D341Med (cell line): ENCODE measurements around the gene DCXR.
A peak's percentile ranks its signal among the peaks of the same experiment; 100 is the strongest.
"Not testable (repeated sequence)": the region's sequence is repeated elsewhere in the genome, so short reads cannot be mapped to it uniquely, and the experiment has no call there.

Experiments
- DNase-seq: peaks from one replicate; pipeline ENCODE4 v3.0.0; 2012; ENCODE audit warnings: low spot score

The DCXR gene

GRCh38 chr17:82039695-82040299 is 2.3 kb upstream of the DCXR start:
- DNase-seq: no peak

DNA sequence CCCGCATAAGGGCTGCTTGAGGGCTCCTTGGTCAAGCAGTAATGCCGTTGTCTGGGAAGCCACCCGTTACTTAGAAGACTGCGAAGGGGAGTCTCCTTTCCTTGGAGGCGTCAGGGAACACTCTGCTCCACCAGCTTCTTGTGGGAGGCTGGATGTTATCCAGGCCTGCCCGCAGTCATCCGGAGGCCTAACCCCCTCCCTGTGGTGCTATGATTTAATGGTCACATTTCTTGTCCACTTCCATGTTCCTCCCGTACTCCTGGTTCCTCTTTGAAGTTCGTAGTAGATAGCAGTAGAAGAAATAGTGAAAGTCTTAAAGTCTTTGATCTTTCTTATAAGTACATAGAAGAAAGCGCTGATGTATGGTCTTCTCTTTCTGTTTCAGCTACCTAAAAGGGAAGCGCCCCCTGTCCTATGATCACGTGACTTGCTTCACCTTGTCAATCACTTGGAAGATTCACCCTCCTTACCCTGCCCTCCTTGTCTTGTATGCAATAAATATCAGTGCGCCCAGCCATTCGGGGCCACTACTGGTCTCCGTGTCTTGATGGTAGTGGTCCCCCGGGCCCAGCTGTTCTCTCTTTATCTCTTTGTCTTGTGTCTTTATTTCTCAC is 1.4 kb upstream of the DCXR start:
- DNase-seq: not testable (repeated sequence)

DNA sequence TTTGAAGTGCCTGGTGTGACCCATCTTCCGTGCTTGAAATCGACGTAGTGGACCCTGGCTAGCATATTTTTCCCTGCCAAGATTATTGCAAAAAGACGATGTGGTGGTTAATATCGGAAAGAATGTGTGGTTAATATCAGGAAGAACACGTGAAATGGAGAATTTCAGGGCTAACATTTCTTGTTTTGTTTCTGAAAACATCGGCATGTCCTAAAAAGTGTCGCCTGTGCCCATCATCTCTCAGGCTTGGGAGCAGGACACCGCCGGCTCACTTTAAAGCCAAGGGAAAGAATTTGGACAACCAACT is 345 bp upstream of the DCXR start:
- no peak for DNase-seq

DNA sequence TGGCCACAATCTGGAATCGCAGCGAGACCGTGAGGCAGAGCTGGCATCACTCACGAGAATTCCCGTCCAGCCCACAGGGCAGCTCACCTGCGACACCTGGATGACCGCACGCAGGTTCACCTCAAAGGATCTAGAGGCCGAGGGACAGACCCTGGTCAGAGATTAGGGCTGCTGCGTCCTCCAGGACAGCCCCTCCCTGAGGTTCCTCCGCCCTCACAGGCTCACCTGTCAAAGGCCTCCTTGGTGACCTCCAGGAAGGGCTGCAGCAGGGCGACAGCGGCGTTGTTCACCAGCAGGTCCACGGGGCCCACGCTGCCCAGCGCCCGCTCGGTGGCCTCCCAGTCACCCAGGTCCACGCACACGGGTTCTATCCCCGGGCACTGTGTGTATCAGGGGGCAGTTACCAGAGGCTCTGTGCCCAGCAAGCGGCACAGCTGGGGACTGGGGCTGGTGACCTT is 834 bp downstream of the DCXR start:
- no peak for DNase-seq

GRCh38 chr17:82035956-82036633 is 1.4 kb downstream of the DCXR start:
- no peak for DNase-seq

GRCh38 chr17:82035488-82035887 is 2.0 kb downstream of the DCXR start:
- no peak for DNase-seq

GRCh38 chr17:82034371-82035011 is 3.0 kb downstream of the DCXR start:
- no peak for DNase-seq

DNA sequence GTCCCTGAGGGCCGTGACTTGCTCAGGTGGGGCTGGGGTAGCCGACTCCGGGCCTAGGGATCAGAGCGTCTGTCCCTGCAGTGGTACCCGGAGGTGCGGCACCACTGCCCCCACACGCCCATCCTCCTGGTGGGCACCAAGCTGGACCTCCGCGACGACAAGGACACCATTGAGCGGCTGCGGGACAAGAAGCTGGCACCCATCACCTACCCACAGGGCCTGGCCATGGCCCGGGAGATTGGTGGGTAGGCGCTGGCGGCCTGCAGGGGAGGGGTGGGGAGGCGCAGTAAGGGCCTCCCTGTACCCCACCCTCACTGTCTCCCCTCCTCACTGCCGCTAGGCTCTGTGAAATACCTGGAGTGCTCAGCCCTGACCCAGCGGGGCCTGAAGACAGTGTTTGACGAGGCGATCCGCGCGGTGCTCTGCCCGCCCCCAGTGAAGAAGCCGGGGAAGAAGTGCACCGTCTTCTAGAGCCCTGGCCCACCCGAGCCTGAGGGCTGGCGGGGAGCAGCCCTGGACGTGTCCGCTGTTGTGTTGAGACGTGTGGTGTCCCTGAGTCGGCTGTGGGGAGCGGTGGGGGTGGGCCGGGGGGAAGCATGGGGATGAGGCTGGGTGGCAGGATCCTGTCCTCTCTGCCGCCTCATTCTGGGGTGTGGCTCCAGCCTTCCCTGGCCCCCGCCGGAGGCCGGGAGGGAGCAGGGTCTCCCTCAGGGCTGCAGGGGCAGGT is 4.0 kb downstream of the DCXR start:
- no peak for DNase-seq

- DNase-seq: peak; percentile 88
These were observed 5.4 kb downstream of the DCXR start for GRCh38 chr17:82031885-82032627.

- DNase-seq: peak; percentile 95
These were observed 6.1 kb downstream of the DCXR start, which contains the start of gene RAC3 for GRCh38 chr17:82031303-82031884. Gene RAC3 (plus strand): TSS chr17:82031678. CDS start chr17:82031762, 84 bp downstream.

GRCh38 chr17:82030470-82031302 is 6.8 kb downstream of the DCXR start:
- DNase-seq: peak; percentile 96

- no peak for DNase-seq
These were observed 7.5 kb downstream of the DCXR start for GRCh38 chr17:82029990-82030469.

DNA sequence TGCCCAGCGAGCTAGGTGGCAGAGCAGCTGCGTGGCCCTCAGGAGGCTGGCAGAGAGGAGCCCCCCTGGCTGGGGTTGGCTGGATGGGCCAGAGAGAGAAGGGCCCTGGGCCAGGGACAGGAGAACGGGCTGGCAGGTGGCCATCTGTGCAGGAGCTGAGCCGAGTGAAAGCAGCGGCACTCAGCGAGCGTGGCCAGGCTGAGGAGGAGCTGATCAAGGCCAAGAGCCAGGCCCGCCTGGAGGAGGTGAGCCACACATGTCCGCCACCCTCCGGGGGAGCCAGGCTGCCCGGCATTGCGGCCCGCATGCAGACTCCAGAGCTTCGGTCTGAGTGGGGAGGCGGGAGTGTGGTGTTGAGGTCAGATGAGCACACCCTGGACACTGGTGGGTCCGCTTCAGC is 8.1 kb downstream of the DCXR start:
- no peak for DNase-seq

GRCh38 chr17:82028966-82029365 is 8.5 kb downstream of the DCXR start:
- no peak for DNase-seq

- DNase-seq: no peak
These were observed 9.3 kb downstream of the DCXR start for GRCh38 chr17:82028246-82028645.

- DNase-seq: no peak
These were observed 11.9 kb downstream of the DCXR start for GRCh38 chr17:82025401-82026107.

GRCh38 chr17:82024859-82025258 is 12.6 kb downstream of the DCXR start:
- DNase-seq: no peak

DNA sequence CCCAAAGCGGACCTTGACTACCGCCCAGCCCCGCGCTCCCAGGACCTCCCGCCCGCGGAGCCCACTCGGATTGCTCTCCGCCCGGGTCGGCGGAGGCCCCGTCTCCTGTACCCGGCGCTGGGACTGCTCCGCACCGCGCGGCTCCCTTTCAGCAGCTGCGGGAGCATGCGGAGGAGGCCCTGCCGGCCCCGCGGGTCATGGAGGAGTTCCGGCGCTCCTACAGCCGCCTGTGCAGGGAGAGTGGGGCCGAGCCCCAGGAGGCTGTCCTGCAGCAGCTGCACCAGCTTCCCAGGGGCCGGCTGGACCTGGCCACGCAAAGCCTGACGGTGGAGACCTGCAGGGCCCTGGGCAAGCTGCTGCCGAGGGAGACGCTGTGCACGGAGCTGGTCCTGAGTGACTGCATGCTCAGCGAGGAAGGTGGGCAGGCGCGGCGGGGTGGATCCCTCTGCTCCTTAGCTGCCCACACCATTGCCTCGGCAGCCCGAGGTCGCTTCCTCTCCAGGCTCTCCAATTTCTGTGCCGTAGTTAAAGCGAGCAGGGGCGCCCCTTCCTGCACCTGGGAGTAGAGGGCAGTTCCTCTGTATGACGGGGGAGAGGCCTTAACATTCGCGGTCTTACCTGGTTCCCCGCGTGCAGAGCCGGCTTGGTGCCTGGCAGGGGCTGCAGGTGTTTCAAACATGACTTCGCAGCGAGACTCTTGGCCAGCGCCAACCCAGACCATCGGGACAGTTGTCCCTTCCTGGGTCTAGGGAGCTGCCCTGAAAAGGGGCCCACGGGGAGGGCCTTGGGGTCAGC is 13.9 kb downstream of the DCXR start:
- peak; percentile 66 for DNase-seq

DNA sequence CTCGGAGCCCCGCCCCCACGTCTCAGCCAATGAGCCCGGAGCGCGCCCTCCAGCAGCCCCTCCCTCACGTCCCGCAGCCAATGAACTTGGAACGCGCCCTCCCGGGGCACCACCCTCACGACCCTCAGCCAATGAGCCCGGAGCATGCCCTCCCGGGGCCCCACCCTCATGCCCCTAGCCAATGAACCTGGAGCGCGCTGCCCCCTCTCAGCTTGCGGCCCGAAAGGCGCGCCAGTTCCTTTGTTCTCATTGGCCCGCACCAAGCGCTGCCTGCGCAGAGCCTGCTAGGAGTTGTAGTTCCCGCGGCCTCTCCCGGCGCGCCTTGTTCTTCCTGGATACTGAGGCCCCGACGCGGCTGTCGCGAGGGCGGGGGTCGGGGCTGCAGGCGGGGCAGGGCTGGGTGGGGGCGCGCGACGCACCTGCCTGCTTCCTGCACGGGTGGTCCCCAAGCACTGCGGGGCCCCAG is 14.5 kb downstream of the DCXR start, which contains the start of gene LRRC45:
Gene LRRC45 (plus strand): TSS at position 325 of the 466 bp plus-strand sequence. CDS start 339 bp downstream, outside the sequence.
- DNase-seq: peak; percentile 99
